ENCODE measurements around the gene DNMT1.
"Not testable (repeated sequence)": the region's sequence is repeated elsewhere in the genome, so short reads cannot be mapped to it uniquely, and the experiment has no call there.

DNMT1 gene

DNA sequence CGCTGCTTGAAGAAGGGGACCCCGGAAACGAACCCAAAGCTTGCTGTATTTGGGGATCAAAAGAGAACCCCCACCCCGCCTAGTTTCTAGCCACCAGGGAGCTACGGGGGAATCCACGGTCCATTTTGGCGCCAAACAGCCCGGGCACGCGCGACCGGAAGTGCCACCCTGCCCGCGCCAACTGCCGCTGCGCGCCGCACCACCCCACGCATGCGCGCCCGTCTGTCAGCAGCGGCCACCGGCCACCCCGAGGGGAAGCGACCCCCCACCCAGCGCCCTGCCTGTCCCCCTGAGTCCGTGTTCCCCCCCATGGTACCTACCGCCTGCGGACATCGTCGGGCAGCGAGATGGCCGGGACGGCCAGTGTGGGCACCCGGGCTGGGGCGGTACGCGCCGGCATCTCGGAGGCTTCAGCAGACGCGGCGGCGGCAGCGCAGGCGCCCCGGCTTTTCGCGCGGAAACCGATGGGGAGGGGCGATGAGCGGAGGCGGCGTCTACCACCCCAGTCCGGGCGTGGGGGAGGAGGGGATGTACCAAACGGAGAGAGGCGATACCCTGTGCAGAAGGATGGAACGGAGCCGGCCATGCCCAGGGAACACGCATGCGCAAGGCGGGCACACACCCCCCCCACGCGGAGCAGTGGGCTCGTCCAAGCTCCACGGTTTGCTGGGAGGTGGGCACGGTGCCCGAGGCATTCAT is at the start of gene DNMT1:
Gene DNMT1, minus strand, starts transcription at position 454 of the 699 bp plus-strand sequence. Its CDS starts 54 bp downstream, at position 400.
- DNase-seq (ENCODE audit: low spot score): peak; percentile 97

- DNase-seq (ENCODE audit: low spot score): no peak
These were observed 48.9 kb upstream of the DNMT1 start for GRCh38 chr19:10243606-10244005.

- DNase-seq (ENCODE audit: low spot score): not testable (repeated sequence)
These were observed 47.2 kb upstream of the DNMT1 start for GRCh38 chr19:10241826-10242449.

DNA sequence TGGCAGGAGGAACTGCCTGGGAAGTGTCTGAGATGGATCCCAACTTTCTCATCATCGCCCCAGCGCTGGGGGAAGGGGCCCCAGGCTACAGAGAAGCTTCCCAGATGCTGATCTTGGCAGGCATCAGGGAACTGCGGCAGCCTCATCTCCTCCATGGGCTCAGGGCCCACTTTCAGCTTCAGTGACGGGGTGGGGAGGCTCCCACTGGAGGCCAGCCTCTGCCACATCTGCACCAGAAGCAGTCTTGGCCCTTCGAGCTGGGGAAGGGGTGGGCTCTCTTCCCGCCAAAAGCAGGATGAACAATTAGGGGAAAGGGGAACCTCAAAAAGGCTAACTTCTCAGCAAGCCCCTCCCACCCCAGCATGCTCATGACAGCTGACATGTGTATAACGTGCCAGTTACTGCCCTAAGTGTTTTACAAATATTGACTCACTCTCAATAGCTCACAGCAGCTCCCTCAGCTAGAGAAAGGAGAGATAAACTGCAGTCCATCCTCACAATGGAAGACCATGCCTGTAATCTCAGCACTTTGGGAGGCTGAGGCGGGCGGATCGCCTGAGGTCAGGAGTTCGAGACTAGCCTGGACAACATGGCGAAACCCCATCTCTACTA is 43.5 kb upstream of the DNMT1 start:
- no peak for DNase-seq (ENCODE audit: low spot score)

GRCh38 chr19:10237702-10238101 is 42.9 kb upstream of the DNMT1 start:
- no peak for DNase-seq (ENCODE audit: low spot score)

- not testable (repeated sequence) for DNase-seq (ENCODE audit: low spot score)
These were observed 40.7 kb upstream of the DNMT1 start for GRCh38 chr19:10235409-10235808.

DNA sequence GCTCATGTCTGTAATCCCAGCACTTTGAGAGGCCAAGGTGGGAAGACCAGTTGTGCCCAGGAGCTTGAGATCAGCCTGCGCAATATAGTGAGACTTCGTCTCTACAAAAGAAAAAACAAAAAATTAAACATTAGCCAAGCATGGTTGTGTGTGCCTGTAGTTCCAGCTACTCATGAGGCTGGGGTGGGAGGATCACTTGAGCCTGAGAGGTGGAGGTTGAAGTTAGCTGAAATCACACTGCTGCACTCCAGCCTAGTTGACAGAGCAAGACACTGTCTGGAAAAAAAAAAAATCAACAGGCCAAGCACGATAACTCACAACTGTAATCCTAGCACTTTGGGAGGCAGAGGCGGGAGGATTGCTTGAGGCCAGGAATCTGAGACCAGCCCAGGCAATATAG is 40.2 kb upstream of the DNMT1 start:
- no peak for DNase-seq (ENCODE audit: low spot score)

- DNase-seq (ENCODE audit: low spot score): no peak
These were observed 39.2 kb upstream of the DNMT1 start for GRCh38 chr19:10233946-10234345.

DNA sequence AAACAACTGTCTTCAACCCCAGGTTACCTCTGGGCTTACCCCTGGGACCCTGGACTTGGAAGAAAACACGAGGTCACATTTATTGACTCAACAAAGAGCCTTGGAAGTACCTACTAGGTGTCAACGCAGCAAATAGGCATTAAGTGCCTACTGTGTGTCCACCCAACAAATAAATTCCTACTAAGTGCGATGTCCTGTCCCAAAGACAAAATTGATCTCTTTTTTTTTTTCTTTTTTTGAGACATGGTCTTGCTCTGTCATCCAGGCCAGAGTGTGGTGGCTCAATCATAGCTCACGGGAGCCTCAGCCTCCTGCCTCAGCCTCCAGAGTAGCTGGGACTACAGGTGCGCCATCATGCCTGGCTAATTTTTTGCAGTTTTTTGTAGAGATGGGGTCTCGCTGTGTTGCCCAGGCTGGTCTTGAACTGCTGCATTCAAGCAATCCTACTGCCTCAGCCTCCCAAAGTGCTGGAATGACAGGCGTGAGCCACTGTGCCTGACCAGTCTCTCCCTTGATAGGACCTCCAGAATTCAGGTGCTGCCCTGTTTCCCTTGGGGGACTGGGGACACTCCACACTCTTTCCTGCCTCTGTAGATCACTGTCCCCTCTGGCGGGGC is 37.0 kb upstream of the DNMT1 start:
- DNase-seq (ENCODE audit: low spot score): no peak

GRCh38 chr19:10230861-10231611 is 36.3 kb upstream of the DNMT1 start, which contains the start of gene S1PR2:
TSS of gene S1PR2 (minus strand) at chr19:10231331. CDS start at chr19:10224905, 6,426 bp downstream.
- DNase-seq (ENCODE audit: low spot score): peak; percentile 84

DNA sequence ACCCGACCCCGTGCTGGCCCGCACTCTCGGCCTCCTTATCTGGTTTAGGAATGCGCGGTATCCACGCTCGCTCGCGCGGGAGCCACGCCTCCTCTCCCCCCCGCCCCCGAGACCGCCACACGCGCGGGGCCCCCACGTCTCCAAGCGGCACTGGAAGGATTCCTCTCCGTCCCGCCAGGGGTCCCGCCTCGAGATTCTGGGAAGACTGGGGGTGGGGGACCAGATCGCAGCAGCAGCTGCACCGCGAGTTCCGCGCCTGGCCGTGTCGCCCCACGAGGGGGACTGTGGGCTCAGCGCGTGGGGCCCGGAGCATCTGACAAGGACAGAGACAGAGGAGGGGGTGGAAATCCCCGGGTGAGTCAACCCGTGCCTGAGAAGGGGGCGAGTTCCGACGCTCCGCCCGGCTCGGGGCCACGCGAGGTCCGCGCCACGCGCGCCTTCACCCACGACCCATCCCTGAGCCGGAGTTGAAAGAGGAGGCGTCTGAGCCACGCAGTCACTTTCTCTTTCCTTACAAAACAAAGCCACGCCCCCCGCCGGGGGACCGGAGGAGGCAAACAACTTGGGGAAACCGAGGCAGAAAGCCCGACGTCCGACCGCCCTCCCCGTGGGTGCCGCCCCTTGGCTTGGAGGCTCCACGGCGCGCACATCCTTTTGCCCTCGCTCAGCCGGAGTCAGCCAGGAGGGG is 35.6 kb upstream of the DNMT1 start:
- no peak for DNase-seq (ENCODE audit: low spot score)

GRCh38 chr19:10228920-10229319 is 34.2 kb upstream of the DNMT1 start:
- DNase-seq (ENCODE audit: low spot score): peak; percentile 54

DNA sequence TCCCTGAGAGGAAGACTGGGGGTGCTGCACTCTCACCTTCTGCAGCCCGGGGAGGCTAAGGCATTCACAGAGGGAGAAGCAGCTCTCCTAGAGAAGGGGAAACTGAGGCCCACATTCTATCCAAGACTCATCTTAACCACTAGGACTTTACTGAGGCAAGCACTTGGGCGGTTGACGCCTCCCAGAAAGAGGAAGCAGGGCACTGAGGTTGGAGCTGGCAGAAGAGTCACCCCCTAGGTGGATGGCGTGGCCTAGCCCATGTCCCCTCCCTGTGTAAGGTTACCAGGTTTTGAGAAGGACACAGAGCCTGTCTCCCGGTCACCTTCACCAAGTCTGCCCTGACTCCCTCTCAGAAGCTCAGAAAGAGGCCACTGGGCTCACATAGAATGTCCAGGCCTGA is 33.6 kb upstream of the DNMT1 start:
- DNase-seq (ENCODE audit: low spot score): no peak

- no peak for DNase-seq (ENCODE audit: low spot score)
These were observed 32.5 kb upstream of the DNMT1 start for GRCh38 chr19:10227026-10227971.

DNA sequence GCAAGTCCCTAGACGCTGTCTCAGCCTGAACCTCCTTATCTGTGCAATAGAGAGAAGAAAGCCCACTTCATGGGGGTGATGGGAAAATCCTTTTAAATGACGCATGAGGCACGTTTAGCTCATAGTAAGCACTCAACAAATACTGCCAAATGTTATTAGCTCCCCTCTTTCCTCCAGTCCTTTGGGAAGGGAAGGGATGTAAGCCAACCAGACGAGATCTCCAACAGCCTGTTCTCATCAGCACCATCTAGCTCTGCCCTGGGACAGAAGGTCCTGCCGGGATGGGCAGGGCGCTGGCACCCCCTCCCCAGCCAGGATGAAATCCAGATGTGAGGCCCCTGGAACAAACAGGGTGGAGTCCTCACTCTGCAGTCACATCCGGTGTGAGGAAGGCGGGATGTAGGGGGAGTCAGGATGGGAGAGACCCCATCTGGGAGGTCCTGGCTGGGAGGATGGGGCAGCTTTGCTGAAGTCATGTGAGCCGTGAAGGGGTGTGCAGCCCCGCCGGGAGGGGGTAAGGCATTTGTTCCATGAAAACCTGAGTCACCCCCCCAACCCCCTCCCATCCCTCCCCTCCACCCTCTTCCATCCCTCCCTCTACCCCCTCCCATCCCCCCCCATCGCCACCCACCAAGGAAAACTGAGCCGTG is 31.7 kb upstream of the DNMT1 start:
- no peak for DNase-seq (ENCODE audit: low spot score)

DNA sequence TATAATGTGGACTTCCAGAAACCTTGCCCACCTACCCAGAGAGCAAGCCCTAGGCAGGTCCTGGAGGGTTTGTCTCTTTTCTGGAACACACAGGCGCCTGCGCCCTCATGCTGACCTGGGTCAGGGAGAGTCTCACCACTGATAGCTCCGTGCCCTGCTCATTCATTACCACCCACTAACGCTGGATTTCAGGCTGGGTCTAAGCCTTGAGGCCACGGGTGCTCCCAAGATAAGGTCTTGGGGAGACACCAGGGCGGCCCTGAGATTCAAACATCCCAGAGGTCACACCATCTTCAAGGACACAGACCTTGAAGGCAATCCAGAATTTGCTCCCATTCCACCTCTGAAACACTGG is 31.2 kb upstream of the DNMT1 start:
- no peak for DNase-seq (ENCODE audit: low spot score)

GRCh38 chr19:10224337-10224736 is 29.6 kb upstream of the DNMT1 start:
- DNase-seq (ENCODE audit: low spot score): no peak

- no peak for DNase-seq (ENCODE audit: low spot score)
These were observed 28.9 kb upstream of the DNMT1 start for GRCh38 chr19:10223488-10224213.

GRCh38 chr19:10222201-10222890 is 27.6 kb upstream of the DNMT1 start:
- no peak for DNase-seq (ENCODE audit: low spot score)

All from SW480 (cell line).